ENCODE data around the gene WIPI1. TPM values are rescaled to one million over a fixed set of nuclear protein-coding genes. Genes with fewer than 3 reads are reported as not detected.

WIPI1 gene
- total RNA-seq, 1 donor, result 190 TPM

- peak overlapping the region; percentile 18 for H3K4me3 ChIP-seq (ENCODE audit: insufficient read depth, low read length)
- DNase-seq (ENCODE audit: insufficient read length, low spot score, missing footprints), result peak; percentile 80
Observed at GRCh38 chr17:68398691-68399637, 58.3 kb downstream of the WIPI1 start.

GRCh38 chr17:68397108-68397536, 60.2 kb downstream of the WIPI1 start:
- Histone ChIP-seq H3K27ac (ENCODE audit: low read depth, low read length) (no peak overlapping the region), H4K20me1 (ENCODE audit: insufficient read depth, low read length) (no peaks in the 10 kb centered on the region), H2AFZ (ENCODE audit: low read length) (no peak overlapping the region), H3K9me3 (ENCODE audit: low read depth, low read length) (no peaks in the 10 kb centered on the region), H3K36me3 (ENCODE audit: insufficient read depth, low read length) (no peaks in the 10 kb centered on the region), H3K79me2 (ENCODE audit: insufficient read depth, low read length) (no peaks in the 10 kb centered on the region), H3K4me1 (ENCODE audit: insufficient read depth, low read length) (peaks cover 23% of the 10 kb centered on the region), H3K4me3 (ENCODE audit: insufficient read depth, low read length) (no peak overlapping the region), H3K27me3 (ENCODE audit: insufficient read depth, low read length) (no peaks in the 10 kb centered on the region), H3K4me2 (ENCODE audit: insufficient read depth, low read length) (no peak overlapping the region)
- DNase-seq (ENCODE audit: insufficient read length, low spot score, missing footprints), result no peak
- TF ChIP-seq CTCF (IDR thresholded peaks at IDR 0.05; ENCODE audit: extremely low read depth, low read depth, low read length), result no peak

More at GRCh38 chr17:68398691-68399637, 58.3 kb downstream of the WIPI1 start:
- peak overlapping the region; percentile 86 for H2AFZ ChIP-seq (ENCODE audit: low read length)
- peak; percentile 92 for TF ChIP-seq CTCF (IDR thresholded peaks at IDR 0.05; ENCODE audit: extremely low read depth, low read depth, low read length)
- peaks cover 23% of the 10 kb centered on the region for H3K4me1 ChIP-seq (ENCODE audit: insufficient read depth, low read length)
- peak overlapping the region; percentile 62 for H3K4me2 ChIP-seq (ENCODE audit: insufficient read depth, low read length)
- no peaks in the 10 kb centered on the region for H3K9me3 ChIP-seq (ENCODE audit: low read depth, low read length)
- no peaks in the 10 kb centered on the region for H3K79me2 ChIP-seq (ENCODE audit: insufficient read depth, low read length)
- H3K27me3 ChIP-seq (ENCODE audit: insufficient read depth, low read length), result no peaks in the 10 kb centered on the region
- H3K27ac ChIP-seq (ENCODE audit: low read depth, low read length), result peak overlapping the region; percentile 20
- H3K36me3 ChIP-seq (ENCODE audit: insufficient read depth, low read length), result no peaks in the 10 kb centered on the region
- no peaks in the 10 kb centered on the region for H4K20me1 ChIP-seq (ENCODE audit: insufficient read depth, low read length)

- Histone ChIP-seq H3K4me1 (ENCODE audit: insufficient read depth, low read length) (peaks cover 29% of the 10 kb centered on the region), H3K27ac (ENCODE audit: low read depth, low read length) (no peak overlapping the region), H3K4me2 (ENCODE audit: insufficient read depth, low read length) (no peak overlapping the region), H3K79me2 (ENCODE audit: insufficient read depth, low read length) (no peaks in the 10 kb centered on the region), H3K27me3 (ENCODE audit: insufficient read depth, low read length) (no peaks in the 10 kb centered on the region), H3K36me3 (ENCODE audit: insufficient read depth, low read length) (no peaks in the 10 kb centered on the region), H3K9me3 (ENCODE audit: low read depth, low read length) (no peaks in the 10 kb centered on the region), H3K4me3 (ENCODE audit: insufficient read depth, low read length) (no peak overlapping the region), H4K20me1 (ENCODE audit: insufficient read depth, low read length) (no peaks in the 10 kb centered on the region), H2AFZ (ENCODE audit: low read length) (no peak overlapping the region)
- TF ChIP-seq CTCF (IDR thresholded peaks at IDR 0.05; ENCODE audit: extremely low read depth, low read depth, low read length), result no peak
- DNase-seq (ENCODE audit: insufficient read length, low spot score, missing footprints), result no peak
Observed at GRCh38 chr17:68396226-68397107, 60.8 kb downstream of the WIPI1 start.
